HG03354 (cell line): Measurements from ENCODE around the gene ANKMY1.

Experiments
- ATAC-seq: cut with Tn5 transposase; IDR thresholded peaks from one replicate; pipeline ENCODE4 v1.9.1; 2021; ENCODE audit warnings: mild to moderate bottlenecking; ENCODE audit not compliant: unreplicated experiment, poor library complexity, severe bottlenecking

ANKMY1 gene

DNA sequence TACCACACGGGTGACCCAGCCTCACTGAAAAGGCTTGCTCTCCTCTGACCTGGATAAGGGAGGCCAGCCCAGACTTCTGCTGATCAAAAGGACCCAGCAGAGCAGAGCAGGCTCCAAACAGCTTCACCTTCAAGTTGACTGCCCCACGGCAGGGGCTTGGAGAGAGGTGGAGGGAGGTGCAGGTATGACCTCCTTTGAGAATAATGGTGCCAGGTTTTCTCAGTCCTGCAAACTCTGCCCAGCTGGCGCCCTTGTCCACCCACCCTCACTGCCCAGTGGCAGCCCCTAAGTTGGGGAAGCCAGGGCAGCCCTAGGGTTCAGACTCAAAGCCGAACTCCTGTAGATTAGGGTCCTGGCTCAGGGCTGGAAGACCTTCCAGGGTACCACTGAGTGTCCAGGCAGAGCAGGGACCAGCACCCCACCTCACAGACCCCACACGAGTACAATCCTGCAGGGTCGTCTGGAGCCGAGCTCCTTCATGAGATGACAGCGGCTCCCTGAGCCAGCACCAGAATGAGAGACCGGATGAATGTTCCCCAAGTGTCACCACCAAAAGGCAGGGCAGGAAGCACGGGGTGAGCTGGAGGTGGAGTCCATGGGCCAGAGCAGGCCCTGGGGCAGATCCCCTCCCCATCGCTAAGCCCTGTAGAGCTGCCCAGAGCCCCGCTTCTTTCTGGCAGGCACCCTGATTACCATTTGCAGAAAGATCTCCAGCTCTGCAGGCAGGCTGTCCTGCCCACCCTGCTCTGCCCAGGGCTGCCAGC, 125.9 kb downstream of the ANKMY1 start:
- ATAC-seq, result no peak

DNA sequence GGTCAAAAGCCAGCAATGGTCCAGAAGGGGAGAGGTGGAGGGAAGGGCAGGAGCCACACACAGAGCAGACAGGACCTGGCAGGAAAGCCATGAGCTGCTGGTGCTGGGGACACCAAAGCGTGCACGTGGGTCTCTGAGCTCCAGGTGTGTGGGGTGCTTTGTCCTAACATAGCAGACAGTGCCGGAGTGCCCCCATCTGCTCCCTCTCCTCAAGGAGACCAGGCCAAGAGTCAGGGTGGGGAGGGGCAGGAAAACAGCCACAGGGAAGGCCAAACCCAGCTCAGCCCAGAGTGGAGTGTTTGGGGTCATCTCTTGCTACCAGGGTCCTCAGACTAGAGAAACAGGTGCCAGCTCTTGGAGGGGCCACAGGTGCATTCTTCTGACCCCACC, 126.5 kb downstream of the ANKMY1 start:
- no peak for ATAC-seq

DNA sequence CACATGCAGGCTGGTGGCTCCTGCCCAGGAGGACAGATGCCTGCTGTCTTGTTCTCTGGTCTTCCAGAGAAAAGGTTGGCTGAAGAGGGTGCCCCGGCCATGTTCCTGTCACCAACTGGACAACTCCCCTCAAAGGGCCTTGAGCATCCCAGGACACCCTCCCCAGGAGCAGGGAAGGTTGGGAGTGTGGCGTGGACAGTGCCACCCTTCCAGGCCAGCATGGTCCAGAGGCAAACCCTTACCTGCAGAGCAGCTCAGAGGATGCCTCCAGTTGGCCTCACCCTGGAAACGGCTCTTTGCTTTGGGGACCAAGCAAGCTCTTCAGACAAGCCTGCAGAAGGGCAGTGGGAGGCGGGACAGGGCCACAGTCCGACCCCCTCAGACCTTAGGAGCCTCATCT, 127.2 kb downstream of the ANKMY1 start:
- ATAC-seq, result no peak

DNA sequence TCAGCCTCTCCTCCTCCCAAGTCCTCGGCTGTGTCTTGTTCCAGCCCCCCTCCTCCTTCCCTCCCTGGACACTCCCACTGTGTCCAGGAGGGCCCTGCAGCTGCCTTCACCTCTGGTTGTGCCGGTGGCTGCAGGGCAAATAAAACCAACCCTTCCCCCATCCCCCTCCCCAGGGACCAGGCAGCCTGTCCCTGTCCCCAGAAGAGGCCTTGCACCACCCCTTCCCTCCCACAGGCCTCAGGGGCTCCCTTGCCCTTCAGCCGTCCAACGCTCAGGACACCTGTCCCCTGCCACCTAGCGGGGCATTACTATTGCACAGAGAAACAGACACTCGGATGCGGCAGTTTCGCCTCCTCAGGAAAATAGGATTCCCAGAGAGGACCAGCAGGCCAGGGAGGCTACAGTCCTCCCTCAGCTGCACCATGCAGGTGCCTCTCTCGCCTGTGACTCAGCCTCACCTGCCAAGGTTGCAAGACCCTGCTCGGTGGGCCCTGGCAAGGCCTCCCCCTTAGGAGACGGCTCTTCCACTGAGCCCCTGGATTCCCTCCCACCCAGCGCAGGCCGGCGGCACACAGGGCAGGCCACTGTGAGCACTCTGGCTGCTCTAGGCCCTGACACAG, 127.8 kb downstream of the ANKMY1 start:
- no peak for ATAC-seq
